B cell (primary cell): ENCODE data around the gene VWA5B2. TPM values are rescaled to one million over a fixed set of nuclear protein-coding genes. Genes with fewer than 3 reads are reported as not detected.

Experiments
- ATAC-seq: fragments of 200-7000 bp; cut with Tn5 transposase; one replicate; pipeline ENCODE4 v1.10.0; 2021; ENCODE audit warnings: low read depth, mild to moderate bottlenecking, moderate number of reproducible peaks, moderate library complexity
- CTCF ChIA-PET: fragments of 350-600 bp; sonication (Branson Sonifier 250); formaldehyde crosslinking; loops from one replicate; lab custom pipeline; 2021; ENCODE audit warnings: antibody characterized with exemption, inconsistent platforms; lab: Charles Lee
- POLR2A ChIA-PET: fragments of 350-600 bp; sonication (Branson Sonifier 250); formaldehyde crosslinking; loops from one replicate; lab custom pipeline; 2021; ENCODE audit warnings: antibody characterized with exemption; lab: Charles Lee
- DNase-seq: peaks from one replicate; pipeline ENCODE4 v3.0.0; 2013
- H2AFZ ChIP-seq: 2 replicates; pipeline ENCODE4 v1.6.1; 2012; ENCODE audit warnings: mild to moderate bottlenecking, low read depth, low read length; ENCODE audit not compliant: insufficient read depth, poor library complexity, severe bottlenecking
- H3K27ac ChIP-seq, 2 donors: 1 replicate in 1 of 2; 2 replicates in 1 of 2; pipeline ENCODE4 v1.5.1; 2012 to 2013; ENCODE audit warnings: low read length in 2 of 2, mild to moderate bottlenecking in 2 of 2, moderate library complexity in 1 of 2
- H3K27me3 ChIP-seq, 4 experiments: fragments of 200-600 bp in 1 of 4; sonication (generic) in 1 of 4; replicated peaks in 1 of 4; 1 replicate in 2 of 4; 2 replicates in 2 of 4; pipeline versions ENCODE4 v1.6.1 to v1.7.0; 2013 to 2016; ENCODE audit warnings: low read length in 3 of 4, mild to moderate bottlenecking in 2 of 4, mixed read lengths in 1 of 4, moderate library complexity in 1 of 4; ENCODE audit not compliant: insufficient read depth in 4 of 4, control insufficient read depth in 3 of 4; ENCODE audit errors: control extremely low read depth in 1 of 4
- H3K36me3 ChIP-seq, 2 experiments: replicated peaks in 1 of 2; 1 replicate in 1 of 2; 2 replicates in 1 of 2; pipeline versions ENCODE4 v1.6.1 to v1.7.1; 2013; ENCODE audit warnings: low read length in 1 of 2; ENCODE audit not compliant: insufficient read depth in 2 of 2, control insufficient read depth in 1 of 2; ENCODE audit errors: control extremely low read depth in 1 of 2, extremely low read depth in 1 of 2
- H3K4me1 ChIP-seq, 2 donors: fragments of 200-600 bp in 1 of 2; sonication (generic) in 1 of 2; 1 replicate in 1 of 2; 2 replicates in 1 of 2; pipeline versions ENCODE4 v1.5.1 to v1.6.1; 2013 to 2017; ENCODE audit warnings: low read length in 2 of 2; ENCODE audit not compliant: control insufficient read depth in 2 of 2, insufficient read depth in 2 of 2
- H3K4me2 ChIP-seq: replicated peaks from 2 replicates; pipeline ENCODE3; 2012; ENCODE audit warnings: mild to moderate bottlenecking, low read depth, low read length; ENCODE audit not compliant: poor library complexity, severe bottlenecking
- H3K4me3 ChIP-seq, 5 experiments: fragments of 200-600 bp in 1 of 5; sonication (generic) in 1 of 5; 1 replicate in 3 of 5; 2 replicates in 2 of 5; pipeline versions ENCODE4 v1.5.1 to v1.7.0; 2011 to 2016; ENCODE audit warnings: low read length in 4 of 5, mild to moderate bottlenecking in 4 of 5, low read depth in 2 of 5, control low read depth in 1 of 5, moderate library complexity in 1 of 5; ENCODE audit not compliant: insufficient read depth in 1 of 5; ENCODE audit errors: control extremely low read depth in 1 of 5, extremely low read depth in 1 of 5
- H3K79me2 ChIP-seq: fragments of 200-600 bp; sonication (generic); one replicate; pipeline ENCODE4 v1.6.0; 2016; ENCODE audit warnings: low read length; ENCODE audit not compliant: control insufficient read depth, insufficient read depth
- H3K9ac ChIP-seq: fragments of 200-600 bp; sonication (generic); 2 replicates; pipeline ENCODE4 v1.6.1; 2017; ENCODE audit warnings: mild to moderate bottlenecking, low read length, moderate library complexity
- H3K9me3 ChIP-seq, 3 donors: one replicate each; pipeline versions ENCODE4 v1.6.1 to v1.7.1; 2013; ENCODE audit warnings: low read length in 2 of 3; ENCODE audit not compliant: control insufficient read depth in 2 of 3, insufficient read depth in 1 of 3; ENCODE audit errors: control extremely low read depth in 1 of 3
- H4K20me1 ChIP-seq: 2 replicates; pipeline ENCODE4 v1.6.0; 2012; ENCODE audit warnings: mild to moderate bottlenecking, low read length; ENCODE audit not compliant: insufficient read depth, control insufficient read depth, poor library complexity, severe bottlenecking
- H3K27ac Mint-ChIP-seq: one replicate; pipeline ENCODE4 v1.8.0; 2021; ENCODE audit warnings: mixed read lengths
- H3K27me3 Mint-ChIP-seq: one replicate; pipeline ENCODE4 v1.8.0; 2021; ENCODE audit warnings: mixed read lengths
- H3K4me1 Mint-ChIP-seq: one replicate; pipeline ENCODE4 v1.8.0; 2021; ENCODE audit warnings: mixed read lengths
- H3K4me3 Mint-ChIP-seq: one replicate; pipeline ENCODE4 v1.8.0; 2021; ENCODE audit warnings: mixed read lengths
- H3K9me3 Mint-ChIP-seq: one replicate; pipeline ENCODE4 v1.8.0; 2022; ENCODE audit warnings: mixed read lengths; ENCODE audit not compliant: insufficient read depth
- EZH2 ChIP-seq: IDR thresholded peaks from 2 replicates; pipeline ENCODE4 v1.6.1; 2012; ENCODE audit warnings: borderline replicate concordance, low read depth, mild to moderate bottlenecking, moderate library complexity, low read length; ENCODE audit not compliant: insufficient read depth, poor library complexity, severe bottlenecking
- WGBS: methylation state at CpG from one replicate; pipeline ENCODE4 v1.1.5; 2013; ENCODE audit warnings: missing lambda C conversion rate; ENCODE audit not compliant: insufficient coverage; 5-methylcytosine and 5-hydroxymethylcytosine counted together
- intact Hi-C: fragments of 100-400 bp; cut with micrococcal nuclease; formaldehyde crosslinking; loops from one replicate; pipeline ENCODE4 v1.10.0; 2022
- polyA plus RNA-seq: library from polyadenylated mRNA; depleted of rRNA; stranded (reverse); fragments of >200 nt; gene quantifications from 2 replicates; pipeline ENCODE4 v1.2.3, GENCODE V29; 2012
- total RNA-seq, 2 donors: library from RNA; stranded (reverse); fragments of 120-200 nt in 1 of 2; gene quantifications; 1 replicate in 1 of 2; 2 replicates in 1 of 2; pipeline versions ENCODE4 v1.2.3 to v1.2.4, GENCODE V29; 2013 to 2022
- TF ChIP-seq, protein P1 (sequence below): fragments of 200-600 bp; IDR thresholded peaks from one replicate; pipeline ENCODE4 v1.8.0; 2022; ENCODE audit warnings: antibody characterized with exemption, mild to moderate bottlenecking

VWA5B2 gene
- total and polyA plus RNA-seq, 2 donors (not counting 1 experiment from before 2014, with no cell fraction given): 0.10 to 0.37 TPM

DNA sequence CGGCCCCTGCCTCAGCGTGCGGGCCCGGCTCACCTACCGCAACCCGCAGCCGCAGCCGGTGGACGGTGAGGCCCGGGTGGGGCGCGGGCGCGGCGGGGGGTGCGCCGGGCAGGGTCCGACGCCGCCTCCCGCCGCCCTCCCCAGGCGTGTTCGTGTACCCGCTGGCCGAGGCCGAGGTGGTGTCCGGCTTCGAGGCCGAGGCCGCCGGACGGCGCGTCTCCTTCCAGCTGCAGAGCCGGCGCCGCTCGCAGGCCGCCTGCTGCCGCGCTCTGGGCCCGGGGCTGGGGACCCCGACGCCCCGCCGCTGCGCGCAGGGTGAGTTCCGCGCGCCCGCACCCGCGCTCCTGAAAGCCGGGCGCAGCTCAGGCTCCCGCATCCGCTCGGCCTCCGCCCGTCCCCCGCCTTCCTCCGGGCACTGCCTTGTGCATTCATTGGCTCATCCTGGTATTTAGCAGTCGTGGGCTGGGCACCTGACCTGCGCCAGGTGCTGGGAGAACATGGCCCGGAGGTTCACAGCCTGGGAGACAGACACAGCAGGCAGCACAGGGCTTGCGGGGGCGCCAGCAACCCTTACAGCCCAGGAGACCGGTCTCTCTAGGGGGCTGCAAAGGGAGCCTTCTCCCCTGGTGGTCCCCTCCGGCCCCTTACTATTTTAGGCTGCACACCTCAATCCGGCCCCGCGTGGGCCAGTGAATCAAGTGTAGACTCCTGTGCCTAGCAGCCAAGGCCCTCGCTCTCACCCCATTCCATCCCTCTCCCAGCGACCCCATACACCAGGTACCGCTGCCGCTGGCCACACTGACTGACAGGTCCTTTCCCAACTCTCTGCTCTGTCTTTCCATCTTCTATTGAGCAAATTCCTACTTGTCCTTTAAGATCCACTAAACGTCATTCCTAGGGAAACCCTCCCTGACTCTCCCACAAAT is 1.5 kb downstream of the VWA5B2 start:
- peak overlapping the region; percentile 72 for H3K9ac ChIP-seq

More for the DNA sequence above, 1.5 kb downstream of the VWA5B2 start:
- peaks cover 20% of the 10 kb centered on the region for H3K4me1 Mint-ChIP-seq
- ChIA-PET CTCF (interaction anchor here (1.0 to 1.6 kb wide), 2 partner anchors 9 to 19 kb away, joined by 3 to 6 read pairs; no protein-coding TSS in a partner anchor), POLR2A (interaction anchor here (1.4 kb wide), 1 partner anchor 19 kb away, joined by 3 read pairs; the partner anchor contains the start of gene EEF1AKMT4)
- H2AFZ ChIP-seq: peak overlapping the region; percentile 82
- H3K4me1 ChIP-seq: peaks cover 15 to 25% of the 10 kb centered on the region in 2 donors
- intact Hi-C loops: no loop called here
- no peaks in the 10 kb centered on the region for H3K79me2 ChIP-seq
- H3K9me3 ChIP-seq: peaks cover 0 to 3% (median 0%) of the 10 kb centered on the region in 3 donors
- peak overlapping the region; percentile 61 for H3K27ac Mint-ChIP-seq
- peak overlapping the region; percentile 83 for H3K4me3 Mint-ChIP-seq
- H3K27me3 ChIP-seq: peaks cover 0 to 73% (median 39%) of the 10 kb centered on the region in 4 experiments
- no peaks in the 10 kb centered on the region for H3K36me3 ChIP-seq
- DNase-seq: peak; percentile 42
- peak overlapping the region; percentile 100 for H3K4me2 ChIP-seq
- 8% methylated on average over 79 of the region's 79 CpGs for WGBS
- H3K27ac ChIP-seq: no peak overlapping the region
- no peak for ATAC-seq
- no peaks in the 10 kb centered on the region for H3K9me3 Mint-ChIP-seq
- H3K27me3 Mint-ChIP-seq: peaks cover 42% of the 10 kb centered on the region
- H3K4me3 ChIP-seq: peak overlapping the region in 3 of 5 experiments; percentile 59 to 74 (median 60)
- TF ChIP-seq, protein P1, sequence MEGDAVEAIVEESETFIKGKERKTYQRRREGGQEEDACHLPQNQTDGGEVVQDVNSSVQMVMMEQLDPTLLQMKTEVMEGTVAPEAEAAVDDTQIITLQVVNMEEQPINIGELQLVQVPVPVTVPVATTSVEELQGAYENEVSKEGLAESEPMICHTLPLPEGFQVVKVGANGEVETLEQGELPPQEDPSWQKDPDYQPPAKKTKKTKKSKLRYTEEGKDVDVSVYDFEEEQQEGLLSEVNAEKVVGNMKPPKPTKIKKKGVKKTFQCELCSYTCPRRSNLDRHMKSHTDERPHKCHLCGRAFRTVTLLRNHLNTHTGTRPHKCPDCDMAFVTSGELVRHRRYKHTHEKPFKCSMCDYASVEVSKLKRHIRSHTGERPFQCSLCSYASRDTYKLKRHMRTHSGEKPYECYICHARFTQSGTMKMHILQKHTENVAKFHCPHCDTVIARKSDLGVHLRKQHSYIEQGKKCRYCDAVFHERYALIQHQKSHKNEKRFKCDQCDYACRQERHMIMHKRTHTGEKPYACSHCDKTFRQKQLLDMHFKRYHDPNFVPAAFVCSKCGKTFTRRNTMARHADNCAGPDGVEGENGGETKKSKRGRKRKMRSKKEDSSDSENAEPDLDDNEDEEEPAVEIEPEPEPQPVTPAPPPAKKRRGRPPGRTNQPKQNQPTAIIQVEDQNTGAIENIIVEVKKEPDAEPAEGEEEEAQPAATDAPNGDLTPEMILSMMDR: no peak
- no peak for TF ChIP-seq EZH2
- no peaks in the 10 kb centered on the region for H4K20me1 ChIP-seq
